Stimulated activated naive B cell treated with anti-CD40 and anti-IgM and Interleukin-4, amounts not matched to agents 10 μg/mL and 1 μg/mL and 100 μg/mL, for 72 hours (primary cell): Measurements from ENCODE around the gene SPATC1L.
A peak's percentile ranks its signal among the peaks of the same experiment; 100 is the strongest.
"Not testable (repeated sequence)": the region's sequence is repeated elsewhere in the genome, so short reads cannot be mapped to it uniquely, and the experiment has no call there.

Source experiments
- ATAC-seq, 2 donors: fragments of 150-1000 bp; cut with Tn5 transposase; replicated peaks; 2 replicates each; pipeline ENCODE4 v1.10.0; 2021; ENCODE audit warnings: moderate library complexity in 1 of 2
- DNase-seq: peaks from one replicate; pipeline ENCODE4 v3.0.0; 2021
- H3K27ac Mint-ChIP-seq: one replicate; pipeline ENCODE4 v1.8.0; 2022; ENCODE audit warnings: mild to moderate bottlenecking, mixed read lengths
- H3K27me3 Mint-ChIP-seq, 2 donors: one replicate each; pipeline ENCODE4 v1.8.0; 2022; ENCODE audit warnings: mixed read lengths in 2 of 2
- H3K36me3 Mint-ChIP-seq, 2 donors: one replicate each; pipeline ENCODE4 v1.8.0; 2022; ENCODE audit warnings: mixed read lengths in 2 of 2, mild to moderate bottlenecking in 1 of 2
- H3K4me1 Mint-ChIP-seq, 2 donors: one replicate each; pipeline ENCODE4 v1.8.0; 2022; ENCODE audit warnings: mixed read lengths in 2 of 2, mild to moderate bottlenecking in 1 of 2
- H3K4me3 Mint-ChIP-seq, 2 donors: one replicate each; pipeline ENCODE4 v1.8.0; 2022; ENCODE audit warnings: mild to moderate bottlenecking in 2 of 2, mixed read lengths in 2 of 2, moderate library complexity in 1 of 2
- H3K9me3 Mint-ChIP-seq, 2 donors: one replicate each; pipeline ENCODE4 v1.8.0; 2022; ENCODE audit warnings: mixed read lengths in 2 of 2, mild to moderate bottlenecking in 1 of 2

Gene SPATC1L

GRCh38 chr21:46210378-46211136 lies 26.3 kb upstream of the SPATC1L start:
- H3K36me3 Mint-ChIP-seq = peaks cover 30 to 60% of the 10 kb centered on the region in 2 donors
- no peak overlapping the region for H3K27ac Mint-ChIP-seq
- H3K4me1 Mint-ChIP-seq = peaks cover 0 to 2% of the 10 kb centered on the region in 2 donors
- H3K4me3 Mint-ChIP-seq = no peak overlapping the region
- no peaks in the 10 kb centered on the region for H3K9me3 Mint-ChIP-seq
- ATAC-seq = no peak
- H3K27me3 Mint-ChIP-seq = no peaks in the 10 kb centered on the region
- no peak for DNase-seq

- no peak for DNase-seq
- Mint-ChIP-seq H3K4me3 (no peak overlapping the region), H3K4me1 (no peaks in the 10 kb centered on the region), H3K27ac (no peak overlapping the region), H3K36me3 (peaks cover 36 to 66% of the 10 kb centered on the region in 2 donors), H3K9me3 (no peaks in the 10 kb centered on the region), H3K27me3 (no peaks in the 10 kb centered on the region)
- ATAC-seq = peak in 1 of 2 donors; percentile 10
Measured at GRCh38 chr21:46208761-46209721, 24.8 kb upstream of the SPATC1L start.

- no peak for ATAC-seq
- Mint-ChIP-seq H3K27me3 (no peaks in the 10 kb centered on the region), H3K4me1 (no peaks in the 10 kb centered on the region), H3K4me3 (no peak overlapping the region), H3K36me3 (peaks cover 39 to 67% of the 10 kb centered on the region in 2 donors), H3K27ac (no peak overlapping the region), H3K9me3 (no peaks in the 10 kb centered on the region)
- no peak for DNase-seq
Measured at GRCh38 chr21:46207920-46208591, 23.8 kb upstream of the SPATC1L start.

GRCh38 chr21:46207006-46207919 lies 23.0 kb upstream of the SPATC1L start:
- Mint-ChIP-seq H3K4me3 (no peak overlapping the region), H3K27ac (no peak overlapping the region), H3K27me3 (no peaks in the 10 kb centered on the region), H3K9me3 (no peaks in the 10 kb centered on the region), H3K36me3 (peaks cover 40 to 67% of the 10 kb centered on the region in 2 donors), H3K4me1 (no peaks in the 10 kb centered on the region)
- no peak for ATAC-seq
- no peak for DNase-seq

GRCh38 chr21:46206163-46207005 lies 22.1 kb upstream of the SPATC1L start:
- Mint-ChIP-seq H3K27me3 (no peaks in the 10 kb centered on the region), H3K9me3 (no peaks in the 10 kb centered on the region), H3K27ac (no peak overlapping the region), H3K36me3 (peaks cover 36 to 61% of the 10 kb centered on the region in 2 donors), H3K4me1 (no peaks in the 10 kb centered on the region), H3K4me3 (no peak overlapping the region)
- no peak for DNase-seq
- ATAC-seq = no peak

- Mint-ChIP-seq H3K27me3 (no peaks in the 10 kb centered on the region), H3K4me3 (no peak overlapping the region), H3K27ac (no peak overlapping the region), H3K36me3 (peaks cover 33 to 59% of the 10 kb centered on the region in 2 donors), H3K4me1 (no peaks in the 10 kb centered on the region), H3K9me3 (no peaks in the 10 kb centered on the region)
- DNase-seq = no peak
- no peak for ATAC-seq
Measured at GRCh38 chr21:46205766-46206162, 21.5 kb upstream of the SPATC1L start.

- Mint-ChIP-seq H3K36me3 (peaks cover 38 to 61% of the 10 kb centered on the region in 2 donors), H3K4me3 (no peak overlapping the region), H3K27me3 (no peaks in the 10 kb centered on the region), H3K9me3 (no peaks in the 10 kb centered on the region), H3K4me1 (no peaks in the 10 kb centered on the region), H3K27ac (no peak overlapping the region)
- ATAC-seq (no peak), DNase-seq (no peak)
Measured at GRCh38 chr21:46205166-46205565, 20.9 kb upstream of the SPATC1L start.

- no peak for DNase-seq
- no peaks in the 10 kb centered on the region for H3K27me3 Mint-ChIP-seq
- H3K9me3 Mint-ChIP-seq = no peaks in the 10 kb centered on the region
- no peak overlapping the region for H3K27ac Mint-ChIP-seq
- no peak for ATAC-seq
- no peak overlapping the region for H3K4me3 Mint-ChIP-seq
- H3K36me3 Mint-ChIP-seq = peaks cover 44 to 67% of the 10 kb centered on the region in 2 donors
- no peaks in the 10 kb centered on the region for H3K4me1 Mint-ChIP-seq
Measured at GRCh38 chr21:46203203-46203600, 18.9 kb upstream of the SPATC1L start.

GRCh38 chr21:46202592-46203202 lies 18.4 kb upstream of the SPATC1L start:
- DNase-seq (no peak), ATAC-seq (no peak)
- Mint-ChIP-seq H3K36me3 (peaks cover 46 to 66% of the 10 kb centered on the region in 2 donors), H3K9me3 (no peaks in the 10 kb centered on the region), H3K4me3 (no peak overlapping the region), H3K27ac (no peak overlapping the region), H3K4me1 (no peaks in the 10 kb centered on the region), H3K27me3 (no peaks in the 10 kb centered on the region)

- H3K4me3 Mint-ChIP-seq, H3K4me1 Mint-ChIP-seq, ATAC-seq, DNase-seq, H3K27me3 Mint-ChIP-seq, H3K9me3 Mint-ChIP-seq: not testable (repeated sequence)
- Mint-ChIP-seq H3K36me3 (peaks cover 54 to 72% of the 10 kb centered on the region in 2 donors), H3K27ac (peak overlapping the region; percentile 20)
Measured at GRCh38 chr21:46200877-46201803, 16.9 kb upstream of the SPATC1L start.

GRCh38 chr21:46199436-46200373 lies 15.4 kb upstream of the SPATC1L start:
- Mint-ChIP-seq H3K4me3 (no peak overlapping the region), H3K27me3 (no peaks in the 10 kb centered on the region), H3K36me3 (peaks cover 54 to 66% of the 10 kb centered on the region in 2 donors), H3K9me3 (no peaks in the 10 kb centered on the region), H3K4me1 (no peaks in the 10 kb centered on the region), H3K27ac (no peak overlapping the region)
- no peak for DNase-seq
- no peak for ATAC-seq
